ACHN (cell line): ENCODE measurements around the gene MED15.
"Not testable (repeated sequence)": the region's sequence is repeated elsewhere in the genome, so short reads cannot be mapped to it uniquely, and the experiment has no call there.

Experiments
- DNase-seq: peaks from one replicate; pipeline ENCODE4 v3.0.0-alpha.2; 2015
- in situ Hi-C: cut with HindIII; loops from 2 replicates; pipeline ENCODE4 v1.10.0; 2017; ENCODE audit warnings: low sequenced_read_pairs, low pct_ligation_motif_present, low pct_unique_long_range_greater_than_20kb

Gene MED15

DNA sequence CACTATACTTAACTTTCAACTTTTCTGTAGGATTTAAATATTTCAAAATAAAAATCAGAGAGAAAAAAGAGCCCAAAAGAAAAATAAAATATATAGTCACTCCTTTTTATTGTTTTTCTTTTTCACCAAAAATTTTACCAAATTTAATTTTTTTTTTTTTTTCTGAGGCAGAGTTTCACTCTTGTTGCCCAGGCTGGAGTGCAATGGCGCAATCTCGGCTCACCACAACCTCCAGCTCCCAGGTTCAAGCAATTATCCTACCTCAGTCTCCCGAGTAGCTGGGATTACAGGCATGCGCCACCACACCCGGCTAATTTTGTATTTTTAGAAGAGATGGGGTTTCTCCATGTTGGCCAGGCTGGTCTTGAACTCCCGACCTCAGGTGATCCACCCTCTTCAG is 29.4 kb upstream of the MED15 start:
- in situ Hi-C loops, DNase-seq: not testable (repeated sequence)

DNA sequence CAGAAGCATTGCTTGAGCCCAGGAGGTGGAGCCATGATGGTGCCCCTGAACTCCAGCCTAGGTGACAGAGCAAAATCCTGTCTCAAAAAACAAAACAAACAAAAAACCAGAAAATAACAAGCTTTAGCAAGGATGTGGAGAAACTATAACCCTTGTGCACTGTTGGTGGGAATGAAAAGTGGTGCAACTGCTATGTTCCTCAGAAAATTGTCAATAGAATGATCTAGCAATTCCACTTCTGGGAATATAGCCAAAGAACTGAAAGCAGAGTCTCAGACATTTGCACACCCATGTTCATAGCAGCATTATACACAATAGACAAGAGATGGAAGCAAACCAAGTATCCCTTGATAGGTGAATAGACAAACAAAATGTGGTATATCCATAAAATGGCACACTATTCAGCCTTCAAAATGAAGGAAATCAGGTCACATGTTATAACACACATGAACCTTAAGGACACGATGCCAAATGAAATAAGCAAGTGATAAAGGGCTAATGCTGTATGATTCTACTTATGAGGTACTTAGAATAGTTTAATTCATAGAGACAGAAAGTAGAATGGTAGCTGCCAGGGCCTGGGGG is 27.7 kb upstream of the MED15 start:
- in situ Hi-C loops = no loop called here

GRCh38 chr22:20483143-20483506 is 24.3 kb upstream of the MED15 start:
- DNase-seq, in situ Hi-C loops: not testable (repeated sequence)

More for the DNA sequence above, 27.7 kb upstream of the MED15 start:
- no peak for DNase-seq

DNA sequence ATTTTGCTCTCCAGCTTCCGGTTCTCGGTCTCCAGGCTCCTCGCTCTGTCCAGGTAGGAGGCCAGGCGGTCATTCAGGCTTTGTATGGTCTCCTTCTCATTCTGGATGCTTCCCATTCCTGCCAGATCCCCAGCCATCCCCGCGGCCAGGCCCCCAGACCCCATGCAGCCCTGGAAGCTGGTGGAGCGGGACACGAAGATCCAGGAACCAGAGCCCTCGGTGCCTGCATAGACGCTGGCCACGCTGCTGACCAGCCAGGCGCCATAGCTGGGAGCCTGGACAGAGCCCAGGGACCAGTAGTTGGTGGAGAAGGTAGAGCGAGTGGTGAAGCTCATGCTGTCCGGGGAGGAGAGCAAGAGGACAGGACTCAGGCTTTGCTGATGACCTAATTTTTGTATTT is 23.6 kb upstream of the MED15 start:
- no peak for DNase-seq
- in situ Hi-C loops = no loop called here

GRCh38 chr22:20484948-20485683 is 22.3 kb upstream of the MED15 start:
- no peak for DNase-seq
- in situ Hi-C loops = no loop called here

GRCh38 chr22:20486229-20486628 is 21.2 kb upstream of the MED15 start:
- DNase-seq = no peak
- in situ Hi-C loops = no loop called here

DNA sequence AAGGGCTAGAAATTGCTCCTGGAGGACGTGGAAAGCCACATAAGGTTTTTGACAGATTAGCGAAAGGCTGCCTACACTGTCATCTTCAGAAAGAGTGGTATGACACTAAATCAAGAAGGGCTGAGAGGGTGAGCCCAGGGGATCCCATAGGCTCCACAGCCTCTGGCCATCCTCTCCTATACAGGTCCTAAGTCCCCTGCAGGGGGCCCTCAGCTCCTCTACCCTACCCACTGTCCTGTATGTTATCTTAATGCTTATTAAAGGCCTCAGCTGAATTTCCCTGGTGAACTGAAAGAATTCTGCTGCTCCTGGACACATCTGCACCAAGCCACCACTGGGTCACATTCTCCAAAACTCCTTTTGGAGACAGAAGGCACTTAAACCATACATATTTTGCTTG is 19.7 kb upstream of the MED15 start:
- DNase-seq = no peak
- in situ Hi-C loops = no loop called here

GRCh38 chr22:20488946-20489345 is 18.5 kb upstream of the MED15 start:
- DNase-seq = no peak
- in situ Hi-C loops = no loop called here

- in situ Hi-C loops = no loop called here
- DNase-seq = no peak
Measured at GRCh38 chr22:20490183-20490940, 17.0 kb upstream of the MED15 start.

DNA sequence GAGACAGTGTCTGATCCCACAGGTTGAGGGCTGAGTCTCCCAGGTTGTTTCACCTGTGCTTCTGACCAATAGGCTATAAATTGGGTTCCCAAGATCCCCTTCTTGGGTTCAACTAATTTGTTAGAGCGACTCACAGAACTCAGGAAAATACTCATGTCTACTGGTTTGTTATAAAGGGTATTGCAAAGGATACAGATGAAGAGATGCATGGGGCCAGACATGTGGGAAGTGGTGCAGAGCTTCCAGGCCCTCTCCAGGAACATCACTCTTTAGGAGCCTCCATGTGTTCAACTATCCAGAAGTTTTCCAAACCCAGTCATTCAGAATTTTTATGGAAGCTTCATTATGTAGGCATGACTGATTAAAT is 16.5 kb upstream of the MED15 start:
- no peak for DNase-seq
- in situ Hi-C loops = no loop called here

DNA sequence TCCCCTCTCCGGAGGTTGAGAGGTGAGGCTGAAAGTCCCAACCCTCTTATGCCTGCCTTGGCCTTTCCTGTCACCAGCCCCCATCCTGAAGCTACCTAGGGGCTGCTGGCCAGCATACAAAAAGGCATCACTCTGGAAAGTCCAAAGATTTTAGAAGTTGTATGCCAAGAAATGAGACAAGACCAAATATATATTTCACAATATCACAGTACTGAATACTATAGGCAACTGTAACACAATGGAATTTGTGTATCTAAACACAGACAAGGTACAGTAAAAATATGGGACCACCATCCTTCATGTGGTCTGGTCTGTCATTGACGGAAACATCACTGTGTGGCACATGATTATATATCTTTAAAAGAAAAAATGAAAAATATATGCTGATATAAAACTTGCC is 16.1 kb upstream of the MED15 start:
- DNase-seq = no peak
- in situ Hi-C loops = no loop called here

GRCh38 chr22:20494978-20495860 is 12.2 kb upstream of the MED15 start, which contains the start of gene KLHL22:
Gene KLHL22, minus strand, starts transcription at chr22:20495795. Its CDS starts 6,584 bp downstream, at chr22:20489211.
- in situ Hi-C loops = no loop called here
- peak; percentile 46 for DNase-seq

- peak; percentile 88 for DNase-seq
- in situ Hi-C loops = no loop called here
Measured at GRCh38 chr22:20495861-20496681, 11.3 kb upstream of the MED15 start.

- in situ Hi-C loops = no loop called here
- no peak for DNase-seq
Measured at GRCh38 chr22:20497426-20497825, 10.0 kb upstream of the MED15 start.

GRCh38 chr22:20498913-20499312 is 8.5 kb upstream of the MED15 start:
- no peak for DNase-seq
- in situ Hi-C loops = no loop called here

DNA sequence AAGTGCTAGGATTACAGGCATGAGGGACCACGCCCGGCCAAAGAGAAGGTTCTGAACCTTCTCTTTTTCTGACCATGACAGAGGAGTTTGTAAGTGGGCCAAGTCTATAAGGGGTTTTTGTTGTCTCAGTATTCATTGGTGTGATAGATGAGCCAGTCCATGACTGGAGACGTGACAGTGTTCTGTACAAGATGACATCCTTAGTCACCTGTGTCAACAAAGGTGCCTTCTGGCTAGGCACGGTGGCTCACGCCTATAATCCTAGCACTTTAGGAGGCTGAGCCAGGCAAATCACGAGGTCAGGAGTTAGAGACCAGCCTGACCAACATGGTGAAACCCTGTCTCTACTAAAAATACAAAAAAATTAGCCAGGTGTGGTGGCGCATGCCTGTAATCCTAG is 7.6 kb upstream of the MED15 start:
- in situ Hi-C loops = no loop called here
- DNase-seq = no peak

- in situ Hi-C loops = no loop called here
- DNase-seq = peak; percentile 64
Measured at GRCh38 chr22:20503816-20504215, 3.6 kb upstream of the MED15 start.

GRCh38 chr22:20504293-20504922 is 3.0 kb upstream of the MED15 start:
- in situ Hi-C loops = not testable (repeated sequence)
- DNase-seq = peak; percentile 80
